ENCODE measurements around the gene SLC5A12. TPM values are rescaled to one million over a fixed set of nuclear protein-coding genes. Genes with fewer than 3 reads are reported as not detected.

Gene SLC5A12
- total and polyA plus RNA-seq, 10 of the 15 experiments (the other 5 are each of a cell fraction or from before 2014, with no cell fraction given) = 0.06 to 0.15 TPM; not detected in 8

DNA sequence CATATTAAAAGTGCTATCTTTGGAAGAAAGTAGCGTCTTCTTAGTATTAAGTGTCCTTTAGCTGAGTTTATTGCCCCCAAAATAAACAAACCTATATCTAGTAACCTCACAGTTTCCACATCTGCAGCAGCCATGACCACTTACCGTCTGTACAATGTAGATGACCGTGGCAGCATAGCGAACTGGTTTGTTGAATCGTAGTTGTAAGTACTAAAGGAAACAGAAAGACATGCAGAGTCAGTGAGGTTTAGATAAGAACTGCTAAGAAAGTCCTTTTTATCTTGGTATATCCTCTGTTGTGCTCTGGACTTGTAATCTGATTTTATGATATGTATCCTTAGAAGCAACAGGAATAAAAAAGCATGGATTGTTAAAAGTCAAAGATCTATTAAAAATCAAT lies 9.4 kb downstream of the SLC5A12 start:
- H3K36me3 ChIP-seq (ENCODE audit: control insufficient read depth in 2 of 2, insufficient read depth in 2 of 2, low read length in 1 of 2) = no peaks in the 10 kb centered on the region
- H3K27me3 ChIP-seq (replicated peaks in 1 of 2; ENCODE audit: control insufficient read depth in 2 of 2, insufficient read depth in 2 of 2, low read length in 1 of 2) = no peaks in the 10 kb centered on the region
- DNase-seq (ENCODE audit: low read depth, low spot score) = no peak
- ChIA-PET POLR2A (no interaction called here), RAD21 (ENCODE audit: unreplicated experiment) (no interaction called here), CTCF (interaction anchor here (1.1 kb wide), 1 partner anchor 10 kb away, joined by 4 read pairs; no protein-coding TSS in a partner anchor), SMC1A (ENCODE audit: uncharacterized antibody, unreplicated experiment) (interaction anchor here (1.2 to 1.3 kb wide), 2 partner anchors 19 to 46 kb away, joined by 3 read pairs; no protein-coding TSS in a partner anchor)
- WGBS (ENCODE audit: insufficient coverage, insufficient replicate concordance, low lambda C conversion rate, missing lambda C conversion rate) = 9% methylated on average over 5 of the region's 5 CpGs
- H3K9ac ChIP-seq (ENCODE audit: control insufficient read depth, insufficient read depth, low read length) = no peak overlapping the region
- no peaks in the 10 kb centered on the region for H4K20me1 ChIP-seq (ENCODE audit: control insufficient read depth, insufficient read depth)
- peak; percentile 52 for ATAC-seq
- FAIRE-seq = no peak
- no peak overlapping the region for H2AFZ ChIP-seq (ENCODE audit: control insufficient read depth, low read depth, low read length)
- no peak overlapping the region for H3K4me3 ChIP-seq
- TF ChIP-seq FOXM1 (IDR thresholded peaks at IDR 0.05; ENCODE audit: low read depth, low read length) (no peak), ATF7 (IDR thresholded peaks at IDR 0.05; ENCODE audit: low read depth) (no peak), ESRRA (IDR thresholded peaks at IDR 0.05; ENCODE audit: low read length) (no peak), SRF (IDR thresholded peaks at IDR 0.05; ENCODE audit: low read depth in 2 of 2, low read length in 2 of 2) (no peak), PML (IDR thresholded peaks at IDR 0.05; ENCODE audit: low read length) (no peak), PAX5 (IDR thresholded peaks at IDR 0.05; ENCODE audit: borderline replicate concordance, low read depth, low read length) (no peak), GATAD2B (conservative IDR thresholded peaks at IDR 0.05; ENCODE audit: low read depth) (no peak), MEF2B (IDR thresholded peaks at IDR 0.05; ENCODE audit: partially characterized antibody, poor library complexity, severe bottlenecking) (no peak), IRF4 (IDR thresholded peaks at IDR 0.05; ENCODE audit: low read depth, low read length) (no peak), POLR2AphosphoS5 (IDR thresholded peaks at IDR 0.05; ENCODE audit: low read length) (no peak)
- TF ChIP-seq, protein P1, sequence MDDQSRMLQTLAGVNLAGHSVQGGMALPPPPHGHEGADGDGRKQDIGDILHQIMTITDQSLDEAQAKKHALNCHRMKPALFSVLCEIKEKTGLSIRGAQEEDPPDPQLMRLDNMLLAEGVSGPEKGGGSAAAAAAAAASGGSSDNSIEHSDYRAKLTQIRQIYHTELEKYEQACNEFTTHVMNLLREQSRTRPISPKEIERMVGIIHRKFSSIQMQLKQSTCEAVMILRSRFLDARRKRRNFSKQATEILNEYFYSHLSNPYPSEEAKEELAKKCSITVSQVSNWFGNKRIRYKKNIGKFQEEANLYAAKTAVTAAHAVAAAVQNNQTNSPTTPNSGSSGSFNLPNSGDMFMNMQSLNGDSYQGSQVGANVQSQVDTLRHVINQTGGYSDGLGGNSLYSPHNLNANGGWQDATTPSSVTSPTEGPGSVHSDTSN (IDR thresholded peaks at IDR 0.05; ENCODE audit: insufficient replicate concordance, low read depth, low read length) = no peak
- H3K4me2 ChIP-seq (ENCODE audit: control insufficient read depth, insufficient read depth) = no peak overlapping the region
- intact Hi-C loops (cut with micrococcal nuclease; ENCODE audit: unreplicated experiment) (no loop called here), in situ Hi-C loops (cut with MboI) (no loop called here)
- no peaks in the 10 kb centered on the region for H3K9me3 ChIP-seq (replicated peaks; ENCODE audit: control insufficient read depth, insufficient read depth, low read length)
- no TSS peak for BruUV-seq (replicated peaks)
- no peaks in the 10 kb centered on the region for H3K79me2 ChIP-seq (ENCODE audit: control insufficient read depth, insufficient read depth, low read length)
- no peak overlapping the region for H3K27ac ChIP-seq (ENCODE audit: control insufficient read depth, insufficient read depth)
- H3K4me1 ChIP-seq (ENCODE audit: control insufficient read depth, insufficient read depth, low read length) = no peaks in the 10 kb centered on the region

Measured in GM12878 (cell line).